ENCODE results near the gene SHROOM3. TPM values are rescaled to one million over a fixed set of nuclear protein-coding genes. Genes with fewer than 3 reads are reported as not detected.

The SHROOM3 gene
- total RNA-seq, 4 donors from 2014 or later, result 20.3 to 50.9 (median 34.9) TPM

GRCh38 chr4:76624931-76625715, 190.1 kb downstream of the SHROOM3 start:
- no peak for TF ChIP-seq POLR2A (IDR thresholded peaks at IDR 0.05)
- TF ChIP-seq CTCF (IDR thresholded peaks at IDR 0.05), result no peak
- 78 to 83% methylated on average over 3 of the region's 3 CpGs for WGBS, 2 donors
- intact Hi-C loops (cut with DNase I), result no loop called here
- Histone ChIP-seq H3K27me3 (no peaks in the 10 kb centered on the region), H3K9me3 (no peaks in the 10 kb centered on the region), H3K27ac (peak overlapping the region in 3 of 4 donors; percentile 56 to 72 (median 62)), H3K36me3 (no peaks in the 10 kb centered on the region), H3K4me3 (no peak overlapping the region), H3K4me1 (peaks cover 0 to 48% (median 7%) of the 10 kb centered on the region in 3 donors)
- no peak for DNase-seq

- Histone ChIP-seq H3K27me3 (no peaks in the 10 kb centered on the region), H3K27ac (no peak overlapping the region), H3K4me1 (peaks cover 0 to 38% (median 7%) of the 10 kb centered on the region in 3 donors), H3K4me3 (no peak overlapping the region), H3K9me3 (no peaks in the 10 kb centered on the region), H3K36me3 (no peaks in the 10 kb centered on the region)
- 73 to 80% methylated on average over 5 of the region's 5 CpGs for WGBS, 2 donors
- intact Hi-C loops (cut with DNase I), result no loop called here
- no peak for DNase-seq
- TF ChIP-seq POLR2A (IDR thresholded peaks at IDR 0.05) (no peak), CTCF (IDR thresholded peaks at IDR 0.05) (peak in 1 of 6 experiments; percentile 17)
Measured at GRCh38 chr4:76626686-76627465, 191.8 kb downstream of the SHROOM3 start.

- no peak for DNase-seq
- WGBS, 2 donors, result 24 to 29% methylated on average over 1 of the region's 1 CpG
- Histone ChIP-seq H3K36me3 (no peaks in the 10 kb centered on the region), H3K4me3 (no peak overlapping the region), H3K27me3 (no peaks in the 10 kb centered on the region), H3K4me1 (peaks cover 0 to 24% (median 5%) of the 10 kb centered on the region in 3 donors), H3K9me3 (no peaks in the 10 kb centered on the region), H3K27ac (no peak overlapping the region)
- intact Hi-C loops (cut with DNase I), result no loop called here
- TF ChIP-seq POLR2A (IDR thresholded peaks at IDR 0.05), result no peak
Measured at GRCh38 chr4:76628251-76628650, 193.2 kb downstream of the SHROOM3 start.

- H3K9me3 ChIP-seq, result no peaks in the 10 kb centered on the region
- H3K4me3 ChIP-seq, result no peak overlapping the region
- peaks cover 0 to 16% (median 3%) of the 10 kb centered on the region in 3 donors for H3K4me1 ChIP-seq
- TF ChIP-seq POLR2A (IDR thresholded peaks at IDR 0.05) (no peak), CTCF (IDR thresholded peaks at IDR 0.05) (no peak)
- intact Hi-C loops (cut with DNase I), result no loop called here
- no peaks in the 10 kb centered on the region for H3K27me3 ChIP-seq
- H3K36me3 ChIP-seq, result no peaks in the 10 kb centered on the region
- DNase-seq, result no peak
- no peak overlapping the region for H3K27ac ChIP-seq
- WGBS, 2 donors, result 92 to 100% methylated on average over 1 of the region's 1 CpG
Measured at GRCh38 chr4:76630741-76631140, 195.7 kb downstream of the SHROOM3 start.

GRCh38 chr4:76634220-76634619, 199.2 kb downstream of the SHROOM3 start:
- DNase-seq, result no peak
- Histone ChIP-seq H3K27ac (peak overlapping the region in 1 of 4 donors; percentile 5), H3K9me3 (no peaks in the 10 kb centered on the region), H3K27me3 (no peaks in the 10 kb centered on the region), H3K4me1 (peaks cover 0 to 29% (median 3%) of the 10 kb centered on the region in 3 donors), H3K36me3 (no peaks in the 10 kb centered on the region), H3K4me3 (no peak overlapping the region)
- intact Hi-C loops (cut with DNase I), result no loop called here
- TF ChIP-seq CTCF (IDR thresholded peaks at IDR 0.05) (no peak), POLR2A (IDR thresholded peaks at IDR 0.05) (no peak)
- 9 to 22% methylated on average over 3 of the region's 3 CpGs for WGBS, 2 donors
